ENCODE measurements around the gene RPL38. TPM values are rescaled to one million over a fixed set of nuclear protein-coding genes. Genes with fewer than 3 reads are reported as not detected.

Gene RPL38
- total and polyA plus RNA-seq, 4 experiments from 2014 or later, result 1,662 to 2,198 (median 2,063) TPM

DNA sequence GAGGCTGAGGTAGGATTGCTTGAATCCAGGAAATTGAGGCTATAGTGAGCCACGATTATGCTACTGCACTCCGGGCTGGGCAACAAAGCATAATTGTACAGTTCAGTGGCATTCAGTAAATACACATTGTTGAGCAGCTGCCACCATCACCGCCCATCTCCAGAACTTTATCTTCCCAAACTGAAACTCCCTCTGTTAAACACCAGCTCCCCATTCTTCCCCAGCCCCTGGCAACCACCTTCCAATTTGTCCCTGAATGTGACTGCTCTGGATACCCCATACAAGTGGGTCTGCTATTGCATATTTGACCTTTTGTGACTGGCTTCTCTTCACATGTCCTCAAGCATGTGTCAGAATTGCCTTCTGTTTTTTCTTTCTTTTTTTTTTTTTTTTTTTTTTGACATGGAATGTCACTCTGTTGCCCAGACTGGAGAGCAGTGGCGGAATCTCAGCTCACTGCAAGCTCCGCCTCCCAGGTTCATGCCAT, 2.9 kb downstream of the RPL38 start:
- Histone ChIP-seq H3K4me3 (ENCODE audit: low read length in 2 of 2) (no peak overlapping the region), H3K27ac (ENCODE audit: low read depth, low read length) (no peak overlapping the region), H3K27me3 (ENCODE audit: insufficient read depth, low read length) (peaks cover 7% of the 10 kb centered on the region), H3K36me3 (ENCODE audit: insufficient read depth, low read length) (peaks cover 47% of the 10 kb centered on the region), H3K4me1 (ENCODE audit: insufficient read depth, low read length) (peaks cover 65% of the 10 kb centered on the region), H3K9me3 (ENCODE audit: control insufficient read depth in 1 of 2, low read length in 2 of 2) (no peaks in the 10 kb centered on the region)
- H3K9me3 Mint-ChIP-seq, result no peaks in the 10 kb centered on the region
- H3K4me3 Mint-ChIP-seq, result peak overlapping the region in 6 of 8 donors; percentile 28 to 72 (median 52)
- peaks cover 33 to 60% of the 10 kb centered on the region in 2 donors for H3K36me3 Mint-ChIP-seq
- intact Hi-C loops (cut with micrococcal nuclease), result no loop called here
- ChIA-PET CTCF (ENCODE audit: partially characterized antibody) (interaction anchor here (1.7 to 14.6 kb wide), 2 partner anchors 68 to 91 kb away, joined by 3 to 230 read pairs; partner anchors contain the start of gene DNAI2), POLR2A (ENCODE audit: partially characterized antibody) (interaction anchor here (0.6 to 1.8 kb wide), 3 partner anchors 15 to 90 kb away, joined by 3 to 5 read pairs (median 3); no protein-coding TSS in a partner anchor)
- peak overlapping the region in 6 of 7 donors; percentile 3 to 97 (median 81) for H3K27ac Mint-ChIP-seq
- peaks cover 3 to 11% of the 10 kb centered on the region in 2 donors for H3K27me3 Mint-ChIP-seq
- no peak for DNase-seq
- peaks cover 32 to 55% (median 44%) of the 10 kb centered on the region in 4 donors for H3K4me1 Mint-ChIP-seq

- Histone ChIP-seq H3K4me3 (ENCODE audit: low read length in 2 of 2) (no peak overlapping the region), H3K27me3 (ENCODE audit: insufficient read depth, low read length) (no peaks in the 10 kb centered on the region), H3K36me3 (ENCODE audit: insufficient read depth, low read length) (peaks cover 40% of the 10 kb centered on the region), H3K9me3 (ENCODE audit: control insufficient read depth in 1 of 2, low read length in 2 of 2) (no peaks in the 10 kb centered on the region), H3K4me1 (ENCODE audit: insufficient read depth, low read length) (peaks cover 77% of the 10 kb centered on the region), H3K27ac (ENCODE audit: low read depth, low read length) (no peak overlapping the region)
- Mint-ChIP-seq H3K4me3 (peak overlapping the region; percentile 69 to 89 (median 76)), H3K4me1 (peaks cover 32 to 70% (median 57%) of the 10 kb centered on the region in 4 donors), H3K9me3 (no peaks in the 10 kb centered on the region), H3K27ac (peak overlapping the region; percentile 89 to 97 (median 91)), H3K36me3 (peaks cover 22 to 48% of the 10 kb centered on the region in 2 donors), H3K27me3 (no peaks in the 10 kb centered on the region)
- intact Hi-C loops (cut with micrococcal nuclease), result loop anchor here (1.0 to 2.0 kb wide), 5 partner anchors 86 to 247 kb away; no protein-coding TSS in a partner anchor
- CTCF ChIA-PET (ENCODE audit: partially characterized antibody), result interaction anchor here (0.8 to 14.6 kb wide), 8 partner anchors 10 to 152 kb away, joined by 3 to 230 read pairs (median 4); partner anchors contain the start of genes BTBD17 and DNAI2
- POLR2A ChIA-PET (ENCODE audit: partially characterized antibody), result interaction anchor here (0.8 to 9.2 kb wide), 7 partner anchors 11 to 151 kb away, joined by 3 to 129 read pairs (median 5); partner anchors contain the start of gene BTBD17
- peak; percentile 82 to 84 (median 83) for DNase-seq
These were observed 7.0 kb downstream of the RPL38 start for GRCh38 chr17:74210191-74211140.

GRCh38 chr17:74211141-74211911, 7.8 kb downstream of the RPL38 start:
- no peaks in the 10 kb centered on the region for H3K9me3 ChIP-seq (ENCODE audit: control insufficient read depth in 1 of 2, low read length in 2 of 2)
- peaks cover 19 to 43% of the 10 kb centered on the region in 2 donors for H3K36me3 Mint-ChIP-seq
- CTCF ChIA-PET (ENCODE audit: partially characterized antibody), result interaction anchor here (0.8 to 14.6 kb wide), 13 partner anchors 9 to 151 kb away, joined by 3 to 230 read pairs (median 3); partner anchors contain the start of gene DNAI2
- POLR2A ChIA-PET (ENCODE audit: partially characterized antibody), result interaction anchor here (0.8 to 9.2 kb wide), 9 partner anchors 7 to 253 kb away, joined by 3 to 129 read pairs (median 5); partner anchors contain the start of genes BTBD17 and RPL38
- H3K27me3 Mint-ChIP-seq, result no peaks in the 10 kb centered on the region
- H3K4me1 Mint-ChIP-seq, result peaks cover 33 to 69% (median 54%) of the 10 kb centered on the region in 4 donors
- peak overlapping the region; percentile 83 to 97 (median 91) for H3K4me3 Mint-ChIP-seq
- peak overlapping the region; percentile 69 to 97 (median 92) for H3K27ac Mint-ChIP-seq
- no peaks in the 10 kb centered on the region for H3K9me3 Mint-ChIP-seq
- intact Hi-C loops (cut with micrococcal nuclease), result loop anchor here (2.0 kb wide), 1 partner anchor 157 kb away; no protein-coding TSS in a partner anchor
- peak overlapping the region; percentile 52 for H3K27ac ChIP-seq (ENCODE audit: low read depth, low read length)
- H3K36me3 ChIP-seq (ENCODE audit: insufficient read depth, low read length), result peaks cover 31% of the 10 kb centered on the region
- no peak overlapping the region for H3K4me3 ChIP-seq (ENCODE audit: low read length in 2 of 2)
- no peaks in the 10 kb centered on the region for H3K27me3 ChIP-seq (ENCODE audit: insufficient read depth, low read length)
- H3K4me1 ChIP-seq (ENCODE audit: insufficient read depth, low read length), result peaks cover 77% of the 10 kb centered on the region
- DNase-seq, result peak in 1 of 5 donors; percentile 44

- POLR2A ChIA-PET (ENCODE audit: partially characterized antibody), result interaction anchor here (1.0 to 9.2 kb wide), 9 partner anchors 8 to 253 kb away, joined by 3 to 129 read pairs (median 8); partner anchors contain the start of genes BTBD17 and RPL38
- Histone ChIP-seq H3K4me1 (ENCODE audit: insufficient read depth, low read length) (peaks cover 72% of the 10 kb centered on the region), H3K4me3 (ENCODE audit: low read length in 2 of 2) (peak overlapping the region in 1 of 2 donors; percentile 58), H3K9me3 (ENCODE audit: control insufficient read depth in 1 of 2, low read length in 2 of 2) (no peaks in the 10 kb centered on the region), H3K27ac (ENCODE audit: low read depth, low read length) (peak overlapping the region; percentile 52), H3K27me3 (ENCODE audit: insufficient read depth, low read length) (no peaks in the 10 kb centered on the region), H3K36me3 (ENCODE audit: insufficient read depth, low read length) (peaks cover 28% of the 10 kb centered on the region)
- peak overlapping the region; percentile 83 to 97 (median 91) for H3K4me3 Mint-ChIP-seq
- H3K4me1 Mint-ChIP-seq, result peaks cover 31 to 69% (median 51%) of the 10 kb centered on the region in 4 donors
- peak overlapping the region; percentile 69 to 97 (median 92) for H3K27ac Mint-ChIP-seq
- H3K27me3 Mint-ChIP-seq, result no peaks in the 10 kb centered on the region
- H3K36me3 Mint-ChIP-seq, result peaks cover 20 to 44% of the 10 kb centered on the region in 2 donors
- CTCF ChIA-PET (ENCODE audit: partially characterized antibody), result interaction anchor here (0.8 to 14.6 kb wide), 13 partner anchors 10 to 151 kb away, joined by 3 to 230 read pairs (median 4); partner anchors contain the start of gene DNAI2
- intact Hi-C loops (cut with micrococcal nuclease), result loop anchor here (2.0 kb wide), 1 partner anchor 157 kb away; no protein-coding TSS in a partner anchor
- no peaks in the 10 kb centered on the region for H3K9me3 Mint-ChIP-seq
- DNase-seq, result peak in 2 of 5 donors; percentile 12 to 13
These were observed 8.4 kb downstream of the RPL38 start for GRCh38 chr17:74211912-74212208.

DNA sequence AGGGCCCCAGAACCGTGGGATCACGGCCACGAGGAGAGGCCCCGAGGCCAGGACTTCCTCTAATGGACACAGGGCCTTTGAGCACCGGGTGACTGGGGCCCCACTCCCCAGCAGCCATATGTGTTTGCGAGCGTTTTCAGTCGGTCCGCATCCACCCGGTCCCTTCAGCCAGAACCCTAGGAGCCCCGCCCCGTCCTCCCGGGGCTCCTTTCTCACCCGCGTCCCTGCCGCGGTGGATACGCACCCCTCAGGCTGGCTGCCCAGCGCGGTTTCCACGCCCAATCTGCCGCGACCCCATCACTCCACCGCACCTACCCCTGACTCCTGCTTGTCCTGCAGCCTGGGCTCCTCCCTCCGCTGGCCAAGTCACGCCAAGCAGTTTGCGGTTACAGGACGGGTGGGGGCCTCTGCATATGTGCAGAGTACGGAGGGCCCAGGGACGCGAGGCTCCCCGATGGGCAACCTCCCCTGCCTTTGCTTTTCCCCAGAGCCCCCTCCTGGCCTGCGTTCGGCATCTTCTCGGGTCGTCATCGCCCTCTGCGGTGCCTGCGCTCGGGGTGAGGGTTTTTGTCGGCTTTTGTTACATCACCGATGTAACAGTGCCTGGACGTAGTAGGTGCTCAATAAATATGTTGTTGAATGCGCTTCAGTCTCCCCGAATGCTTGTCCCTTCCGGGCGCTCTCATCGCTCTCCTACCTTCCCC, 8.9 kb downstream of the RPL38 start:
- Histone ChIP-seq H3K27me3 (ENCODE audit: insufficient read depth, low read length) (no peaks in the 10 kb centered on the region), H3K9me3 (ENCODE audit: control insufficient read depth in 1 of 2, low read length in 2 of 2) (no peaks in the 10 kb centered on the region), H3K36me3 (ENCODE audit: insufficient read depth, low read length) (peaks cover 24% of the 10 kb centered on the region), H3K4me1 (ENCODE audit: insufficient read depth, low read length) (peaks cover 67% of the 10 kb centered on the region), H3K4me3 (ENCODE audit: low read length in 2 of 2) (peak overlapping the region; percentile 58), H3K27ac (ENCODE audit: low read depth, low read length) (peak overlapping the region; percentile 52)
- H3K27ac Mint-ChIP-seq, result peak overlapping the region; percentile 84 to 97 (median 92)
- peak overlapping the region; percentile 83 to 97 (median 91) for H3K4me3 Mint-ChIP-seq
- CTCF ChIA-PET (ENCODE audit: partially characterized antibody), result interaction anchor here (0.7 to 14.6 kb wide), 20 partner anchors 9 to 245 kb away, joined by 3 to 230 read pairs (median 4); partner anchors contain the start of gene RPL38
- POLR2A ChIA-PET (ENCODE audit: partially characterized antibody), result interaction anchor here (0.8 to 9.2 kb wide), 20 partner anchors 8 to 525 kb away, joined by 3 to 129 read pairs (median 5); partner anchors contain the start of genes BTBD17, DNAI2 and RPL38
- H3K4me1 Mint-ChIP-seq, result peaks cover 31 to 73% (median 51%) of the 10 kb centered on the region in 4 donors
- no peaks in the 10 kb centered on the region for H3K9me3 Mint-ChIP-seq
- H3K36me3 Mint-ChIP-seq, result peaks cover 24 to 42% of the 10 kb centered on the region in 2 donors
- peak in 3 of 5 donors; percentile 19 to 63 (median 44) for DNase-seq
- H3K27me3 Mint-ChIP-seq, result no peaks in the 10 kb centered on the region
- intact Hi-C loops (cut with micrococcal nuclease), result no loop called here

Measured in CD4-positive, alpha-beta memory T cell (primary cell).